OCI-LY1 (cell line): ENCODE data around the gene PHKA2.

Source experiments
- H2AFZ ChIP-seq: fragments of 200-600 bp; sonication (generic), shearing (Covaris generic); 2 replicates; pipeline ENCODE4 v1.6.0; 2014; ENCODE audit warnings: antibody characterized with exemption, mild to moderate bottlenecking, low read length
- H3F3A ChIP-seq: fragments of 200-600 bp; sonication (generic), shearing (Covaris generic); 2 replicates; pipeline ENCODE4 v1.6.0; 2014; ENCODE audit warnings: mild to moderate bottlenecking, antibody characterized with exemption, low read length, moderate library complexity; ENCODE audit not compliant: insufficient read depth
- H3K27ac ChIP-seq: fragments of 200-600 bp; sonication (generic); 2 replicates; pipeline ENCODE4 v1.5.1; 2014; ENCODE audit warnings: low read length, mixed run types, mild to moderate bottlenecking, low read depth; ENCODE audit not compliant: poor library complexity, severe bottlenecking
- H3K27me3 ChIP-seq: fragments of 200-600 bp; sonication (generic); 2 replicates; pipeline ENCODE4 v1.6.0; 2014; ENCODE audit warnings: antibody characterized with exemption, mild to moderate bottlenecking, low read length, moderate library complexity; ENCODE audit not compliant: insufficient read depth
- H3K36me3 ChIP-seq: fragments of 200-600 bp; sonication (generic); 2 replicates; pipeline ENCODE4 v1.6.1; 2014; ENCODE audit warnings: mild to moderate bottlenecking, antibody characterized with exemption, low read length, moderate library complexity, mixed read lengths; ENCODE audit not compliant: insufficient read depth
- H3K4me1 ChIP-seq: fragments of 200-600 bp; sonication (generic); 2 replicates; pipeline ENCODE4 v1.5.1; 2014; ENCODE audit warnings: mild to moderate bottlenecking, low read length, moderate library complexity; ENCODE audit not compliant: insufficient read depth, severe bottlenecking
- H3K4me2 ChIP-seq: fragments of 200-600 bp; sonication (generic), shearing (Covaris generic); 2 replicates; pipeline ENCODE4 v1.6.1; 2014; ENCODE audit warnings: low read length
- H3K4me3 ChIP-seq: fragments of 200-600 bp; sonication (generic); 2 replicates; pipeline ENCODE4 v1.5.1; 2014; ENCODE audit warnings: low read length, low read depth, mild to moderate bottlenecking, mixed read lengths; ENCODE audit not compliant: poor library complexity, severe bottlenecking
- H3K79me2 ChIP-seq: fragments of 200-600 bp; shearing (Covaris generic); 2 replicates; pipeline ENCODE4 v1.6.1; 2016; ENCODE audit warnings: mixed run types, low read length, mixed read lengths; ENCODE audit not compliant: insufficient read depth
- H3K9ac ChIP-seq: fragments of 200-600 bp; sonication (generic), shearing (Covaris generic); 2 replicates; pipeline ENCODE4 v1.6.1; 2014; ENCODE audit warnings: mild to moderate bottlenecking, low read length, mixed read lengths
- H3K9me2 ChIP-seq: fragments of 200-600 bp; sonication (generic), shearing (Covaris generic); 2 replicates; pipeline ENCODE4 v1.6.1; 2014; ENCODE audit warnings: low read depth, mild to moderate bottlenecking, low read length, mixed read lengths
- H3K9me3 ChIP-seq: fragments of 200-600 bp; shearing (Covaris generic); 2 replicates; pipeline ENCODE4 v1.6.1; 2014; ENCODE audit warnings: low read length, mixed read lengths
- H4K20me1 ChIP-seq: fragments of 200-600 bp; sonication (generic), shearing (Covaris generic); 2 replicates; pipeline ENCODE4 v1.6.0; 2016; ENCODE audit warnings: mild to moderate bottlenecking, low read length; ENCODE audit not compliant: insufficient read depth
- EZH2 ChIP-seq: fragments of 200-600 bp; sonication (generic), shearing (Covaris generic); IDR thresholded peaks from 2 replicates; pipeline ENCODE4 v1.8.0; 2017; ENCODE audit warnings: borderline replicate concordance, mixed run types, mild to moderate bottlenecking, antibody characterized with exemption, low read length, moderate library complexity, mixed read lengths
- TF ChIP-seq, protein P1 (sequence below): fragments of 200-600 bp; sonication (generic), shearing (Covaris generic); IDR thresholded peaks from 2 replicates; pipeline ENCODE4 v1.5.1; 2017; ENCODE audit warnings: mild to moderate bottlenecking, antibody characterized with exemption, low read length, moderate library complexity, mixed read lengths

Gene PHKA2

DNA sequence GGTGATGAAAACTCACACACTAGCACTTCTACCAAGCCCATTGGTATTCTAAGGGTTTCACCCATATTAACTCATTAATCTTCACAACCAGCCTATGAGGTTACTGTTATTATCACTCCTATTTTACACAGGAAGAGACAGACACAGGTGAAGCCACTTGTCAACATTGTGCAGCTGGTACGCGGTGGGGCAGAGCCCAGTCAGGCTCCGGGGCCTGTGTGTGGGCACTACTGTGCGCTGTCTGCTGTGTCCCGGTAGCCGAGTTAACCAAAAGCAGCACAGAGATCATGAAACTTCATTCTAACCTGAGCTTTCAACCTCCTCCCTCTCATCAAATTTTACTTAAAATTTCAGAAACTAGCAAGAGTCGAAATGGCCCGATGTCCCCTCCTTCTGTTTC, 111.3 kb downstream of the PHKA2 start:
- Histone ChIP-seq H3K36me3 (no peaks in the 10 kb centered on the region), H3K4me1 (no peaks in the 10 kb centered on the region), H3K4me2 (no peak overlapping the region), H2AFZ (no peak overlapping the region), H3K27me3 (no peaks in the 10 kb centered on the region), H3F3A (no peaks in the 10 kb centered on the region), H3K4me3 (no peak overlapping the region), H4K20me1 (no peaks in the 10 kb centered on the region), H3K9me3 (no peaks in the 10 kb centered on the region), H3K9ac (no peak overlapping the region), H3K9me2 (no peaks in the 10 kb centered on the region), H3K79me2 (no peaks in the 10 kb centered on the region), H3K27ac (no peak overlapping the region)
- TF ChIP-seq, protein P1, sequence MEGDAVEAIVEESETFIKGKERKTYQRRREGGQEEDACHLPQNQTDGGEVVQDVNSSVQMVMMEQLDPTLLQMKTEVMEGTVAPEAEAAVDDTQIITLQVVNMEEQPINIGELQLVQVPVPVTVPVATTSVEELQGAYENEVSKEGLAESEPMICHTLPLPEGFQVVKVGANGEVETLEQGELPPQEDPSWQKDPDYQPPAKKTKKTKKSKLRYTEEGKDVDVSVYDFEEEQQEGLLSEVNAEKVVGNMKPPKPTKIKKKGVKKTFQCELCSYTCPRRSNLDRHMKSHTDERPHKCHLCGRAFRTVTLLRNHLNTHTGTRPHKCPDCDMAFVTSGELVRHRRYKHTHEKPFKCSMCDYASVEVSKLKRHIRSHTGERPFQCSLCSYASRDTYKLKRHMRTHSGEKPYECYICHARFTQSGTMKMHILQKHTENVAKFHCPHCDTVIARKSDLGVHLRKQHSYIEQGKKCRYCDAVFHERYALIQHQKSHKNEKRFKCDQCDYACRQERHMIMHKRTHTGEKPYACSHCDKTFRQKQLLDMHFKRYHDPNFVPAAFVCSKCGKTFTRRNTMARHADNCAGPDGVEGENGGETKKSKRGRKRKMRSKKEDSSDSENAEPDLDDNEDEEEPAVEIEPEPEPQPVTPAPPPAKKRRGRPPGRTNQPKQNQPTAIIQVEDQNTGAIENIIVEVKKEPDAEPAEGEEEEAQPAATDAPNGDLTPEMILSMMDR: no peak
- TF ChIP-seq EZH2: no peak

DNA sequence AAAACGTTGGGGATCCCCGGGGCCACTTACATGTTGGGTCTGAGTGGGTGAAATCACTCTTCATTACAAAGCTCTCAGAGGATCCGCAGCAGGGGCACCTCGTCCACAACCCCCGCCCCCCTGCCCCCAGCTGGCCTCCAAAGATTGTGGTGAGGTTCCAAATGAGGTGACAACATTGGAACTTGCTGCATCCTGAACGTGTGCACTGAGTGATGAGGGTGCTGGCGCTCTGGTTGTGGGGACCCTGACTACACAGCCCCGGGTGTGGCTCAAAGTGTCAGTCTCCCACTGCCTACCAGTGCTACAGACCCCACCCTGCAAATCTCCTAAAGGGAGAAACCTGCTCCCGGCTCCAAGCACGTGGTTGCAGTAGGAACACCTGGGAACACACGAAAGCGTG, 111.9 kb downstream of the PHKA2 start:
- Histone ChIP-seq H3K79me2 (no peaks in the 10 kb centered on the region), H3K4me2 (no peak overlapping the region), H3K27me3 (no peaks in the 10 kb centered on the region), H3K9ac (no peak overlapping the region), H3K36me3 (no peaks in the 10 kb centered on the region), H4K20me1 (no peaks in the 10 kb centered on the region), H3K9me3 (no peaks in the 10 kb centered on the region), H2AFZ (no peak overlapping the region), H3K4me3 (no peak overlapping the region), H3K4me1 (no peaks in the 10 kb centered on the region), H3K9me2 (no peaks in the 10 kb centered on the region), H3F3A (no peaks in the 10 kb centered on the region), H3K27ac (no peak overlapping the region)
- no peak for TF ChIP-seq EZH2
- TF ChIP-seq, protein P1: no peak

DNA sequence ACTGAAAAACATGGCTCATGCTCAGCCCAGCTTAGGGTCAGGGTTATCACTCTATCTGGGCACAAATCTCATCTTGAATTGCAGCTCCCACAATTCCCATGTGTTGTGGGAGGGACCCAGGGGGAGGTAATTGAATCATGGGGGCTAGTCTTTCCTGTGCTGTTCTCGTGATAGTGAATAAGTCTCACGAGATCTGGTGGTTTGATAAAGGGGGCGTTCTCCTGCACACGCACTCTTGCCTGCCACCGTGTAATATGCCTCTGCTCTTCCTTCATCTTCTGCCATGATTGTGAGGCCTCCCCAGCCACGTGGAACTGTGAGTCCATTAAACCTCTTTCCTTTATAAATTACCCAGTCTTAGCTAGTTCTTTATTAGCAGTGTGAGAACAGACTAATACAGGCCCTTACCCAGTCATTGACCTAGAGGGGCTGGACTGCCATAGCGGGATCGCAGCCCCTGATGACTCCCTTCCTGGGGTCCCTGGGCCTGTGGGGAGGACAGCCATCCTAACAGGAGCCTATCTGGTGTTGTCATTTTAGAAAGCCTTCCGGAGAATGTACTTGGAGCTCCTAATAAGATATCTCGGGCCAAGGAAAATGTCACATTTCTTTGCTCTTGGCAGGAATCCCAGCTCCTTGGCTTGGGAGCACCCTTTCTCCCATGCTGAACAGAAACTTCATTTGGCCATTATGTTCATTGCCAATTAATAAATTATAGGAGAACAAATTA, 112.6 kb downstream of the PHKA2 start:
- Histone ChIP-seq H4K20me1 (no peaks in the 10 kb centered on the region), H3K27me3 (no peaks in the 10 kb centered on the region), H3K9me2 (no peaks in the 10 kb centered on the region), H3K4me3 (no peak overlapping the region), H3K79me2 (no peaks in the 10 kb centered on the region), H3K4me1 (no peaks in the 10 kb centered on the region), H3K9me3 (no peaks in the 10 kb centered on the region), H3K4me2 (no peak overlapping the region), H3K27ac (no peak overlapping the region), H3K36me3 (no peaks in the 10 kb centered on the region), H2AFZ (no peak overlapping the region), H3F3A (no peaks in the 10 kb centered on the region), H3K9ac (no peak overlapping the region)
- TF ChIP-seq EZH2: no peak
- TF ChIP-seq, protein P1: no peak
